Natural killer cell (primary cell): Measurements from ENCODE around the gene MYOM1. TPM values are rescaled to one million over a fixed set of nuclear protein-coding genes. Genes with fewer than 3 reads are reported as not detected.

ENCODE experiments used
- ATAC-seq, 3 donors: fragments of 150-1000 bp in 2 of 3; fragments of 200-7000 bp in 1 of 3; cut with Tn5 transposase; 1 replicate in 1 of 3; 2 replicates in 2 of 3; pipeline ENCODE4 v1.10.0; 2021; ENCODE audit warnings: mild to moderate bottlenecking in 2 of 3, moderate library complexity in 2 of 3
- DNase-seq, 2 donors: peaks; one replicate each; pipeline versions ENCODE4 v3.0.0 to v3.0.0-alpha.2; 2013 to 2021; ENCODE audit warnings: mixed read lengths in 1 of 2
- H3K27ac ChIP-seq: one replicate; pipeline ENCODE4 v1.5.1; 2013; ENCODE audit warnings: mild to moderate bottlenecking, low read length
- H3K27me3 ChIP-seq: one replicate; pipeline ENCODE4 v1.6.1; 2013; ENCODE audit warnings: low read length; ENCODE audit not compliant: control insufficient read depth, insufficient read depth
- H3K36me3 ChIP-seq: one replicate; pipeline ENCODE4 v1.6.1; 2013; ENCODE audit warnings: low read length; ENCODE audit not compliant: control insufficient read depth, insufficient read depth
- H3K4me1 ChIP-seq: one replicate; pipeline ENCODE4 v1.6.1; 2013; ENCODE audit warnings: low read length; ENCODE audit not compliant: control insufficient read depth, insufficient read depth
- H3K4me3 ChIP-seq: one replicate; pipeline ENCODE4 v1.5.1; 2013; ENCODE audit warnings: low read length
- H3K9me3 ChIP-seq: one replicate; pipeline ENCODE4 v1.6.1; 2013; ENCODE audit warnings: low read length; ENCODE audit not compliant: control insufficient read depth, insufficient read depth
- H3K27ac Mint-ChIP-seq, 2 donors: one replicate each; pipeline ENCODE4 v1.8.0; 2022; ENCODE audit warnings: mild to moderate bottlenecking in 2 of 2, mixed read lengths in 2 of 2, moderate library complexity in 1 of 2
- H3K27me3 Mint-ChIP-seq, 2 donors: one replicate each; pipeline ENCODE4 v1.8.0; 2022; ENCODE audit warnings: low read depth in 2 of 2, mixed read lengths in 2 of 2
- H3K36me3 Mint-ChIP-seq: one replicate; pipeline ENCODE4 v1.8.0; 2022; ENCODE audit warnings: mixed read lengths
- H3K4me1 Mint-ChIP-seq, 2 donors: one replicate each; pipeline ENCODE4 v1.8.0; 2022; ENCODE audit warnings: mixed read lengths in 2 of 2
- H3K4me3 Mint-ChIP-seq: one replicate; pipeline ENCODE4 v1.8.0; 2022; ENCODE audit warnings: mild to moderate bottlenecking, moderate library complexity, mixed read lengths
- H3K9me3 Mint-ChIP-seq, 2 donors: one replicate each; pipeline ENCODE4 v1.8.0; 2022; ENCODE audit warnings: mixed read lengths in 2 of 2
- WGBS: methylation state at CpG from one replicate; pipeline ENCODE4 v1.1.7; 2013; ENCODE audit warnings: missing lambda C conversion rate; ENCODE audit not compliant: insufficient coverage; 5-methylcytosine and 5-hydroxymethylcytosine counted together
- intact Hi-C: fragments of 100-400 bp; cut with micrococcal nuclease; formaldehyde crosslinking; loops from one replicate; pipeline ENCODE4 v1.14.2; 2022
- total RNA-seq, 4 donors: library from RNA; stranded (reverse); fragments of 120-200 nt in 1 of 4; gene quantifications; one replicate each; pipeline versions ENCODE4 v1.2.3 to v1.2.4, GENCODE V29; 2013 to 2022
- TF ChIP-seq, protein P1 (sequence below): fragments of 200-600 bp; IDR thresholded peaks from one replicate; pipeline ENCODE4 v1.8.0; 2022; ENCODE audit warnings: antibody characterized with exemption

MYOM1 gene
- total RNA-seq, 3 donors from 2014 or later (not counting 1 experiment from before 2014, with no cell fraction given): 1.7 to 5.8 (median 3.0) TPM

DNA sequence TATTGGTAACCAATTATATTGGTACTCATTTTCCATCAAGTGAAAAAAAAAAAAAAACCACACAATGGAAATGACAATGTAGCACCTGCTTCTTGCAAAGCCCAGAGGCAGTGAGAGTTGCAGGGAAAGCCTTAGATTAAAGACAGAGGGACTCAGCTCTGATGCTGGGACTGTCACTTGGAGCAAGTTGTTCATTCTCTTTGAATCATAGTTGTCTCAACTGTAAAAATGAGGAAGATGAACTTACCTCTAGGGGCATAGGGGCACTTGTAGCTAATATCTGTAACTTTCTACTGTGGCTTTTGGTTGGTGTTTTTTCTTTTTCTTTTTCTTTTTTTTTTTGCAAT lies 125.5 kb downstream of the MYOM1 start:
- no peaks in the 10 kb centered on the region for H3K36me3 Mint-ChIP-seq
- no peak overlapping the region for H3K27ac Mint-ChIP-seq
- H3K36me3 ChIP-seq: no peaks in the 10 kb centered on the region
- no peaks in the 10 kb centered on the region for H3K9me3 ChIP-seq
- TF ChIP-seq, protein P1, sequence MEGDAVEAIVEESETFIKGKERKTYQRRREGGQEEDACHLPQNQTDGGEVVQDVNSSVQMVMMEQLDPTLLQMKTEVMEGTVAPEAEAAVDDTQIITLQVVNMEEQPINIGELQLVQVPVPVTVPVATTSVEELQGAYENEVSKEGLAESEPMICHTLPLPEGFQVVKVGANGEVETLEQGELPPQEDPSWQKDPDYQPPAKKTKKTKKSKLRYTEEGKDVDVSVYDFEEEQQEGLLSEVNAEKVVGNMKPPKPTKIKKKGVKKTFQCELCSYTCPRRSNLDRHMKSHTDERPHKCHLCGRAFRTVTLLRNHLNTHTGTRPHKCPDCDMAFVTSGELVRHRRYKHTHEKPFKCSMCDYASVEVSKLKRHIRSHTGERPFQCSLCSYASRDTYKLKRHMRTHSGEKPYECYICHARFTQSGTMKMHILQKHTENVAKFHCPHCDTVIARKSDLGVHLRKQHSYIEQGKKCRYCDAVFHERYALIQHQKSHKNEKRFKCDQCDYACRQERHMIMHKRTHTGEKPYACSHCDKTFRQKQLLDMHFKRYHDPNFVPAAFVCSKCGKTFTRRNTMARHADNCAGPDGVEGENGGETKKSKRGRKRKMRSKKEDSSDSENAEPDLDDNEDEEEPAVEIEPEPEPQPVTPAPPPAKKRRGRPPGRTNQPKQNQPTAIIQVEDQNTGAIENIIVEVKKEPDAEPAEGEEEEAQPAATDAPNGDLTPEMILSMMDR: no peak
- no peak for ATAC-seq
- H3K4me3 ChIP-seq: no peak overlapping the region
- no peak overlapping the region for H3K4me3 Mint-ChIP-seq
- no peaks in the 10 kb centered on the region for H3K27me3 Mint-ChIP-seq
- intact Hi-C loops: no loop called here
- peaks cover 5% of the 10 kb centered on the region for H3K4me1 ChIP-seq
- H3K9me3 Mint-ChIP-seq: no peaks in the 10 kb centered on the region
- H3K27ac ChIP-seq: no peak overlapping the region
- H3K27me3 ChIP-seq: no peaks in the 10 kb centered on the region
- no peak for DNase-seq
- H3K4me1 Mint-ChIP-seq: peaks cover 7 to 18% of the 10 kb centered on the region in 2 donors

DNA sequence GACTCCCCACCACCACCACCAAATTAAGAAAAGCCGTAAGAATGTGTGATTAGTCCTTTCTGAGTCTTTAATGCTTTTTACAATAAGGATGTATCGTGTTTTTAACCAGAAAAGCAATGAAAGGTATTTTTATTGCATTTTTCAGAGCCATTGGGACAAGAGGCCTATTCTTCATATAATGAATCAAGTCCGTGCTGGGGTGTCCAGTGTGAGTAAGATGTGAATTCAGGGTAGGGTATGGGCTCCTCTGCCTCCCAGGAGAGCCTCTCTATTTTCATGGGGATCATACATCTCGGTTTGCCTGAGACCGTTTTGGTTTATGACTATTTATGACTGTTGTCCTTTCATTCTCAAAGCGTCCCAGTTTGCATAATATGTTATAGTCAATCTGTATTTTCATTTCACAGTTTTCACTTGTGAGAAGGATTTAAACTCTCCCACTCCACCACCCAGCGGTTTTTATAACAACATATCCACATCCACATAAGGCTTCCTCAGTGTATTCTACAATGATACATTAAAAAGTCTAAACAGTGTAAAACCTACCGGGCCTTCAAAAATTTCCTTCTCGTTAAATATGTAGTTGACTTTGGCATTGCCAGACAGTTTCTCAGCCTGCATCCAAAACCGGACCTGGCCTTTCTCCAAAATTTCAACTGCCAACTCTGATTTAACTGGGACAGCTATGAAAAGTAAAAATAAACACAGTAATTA lies 126.0 kb downstream of the MYOM1 start:
- Histone ChIP-seq H3K4me1 (peaks cover 5% of the 10 kb centered on the region), H3K4me3 (no peak overlapping the region), H3K27me3 (no peaks in the 10 kb centered on the region), H3K9me3 (no peaks in the 10 kb centered on the region), H3K27ac (no peak overlapping the region), H3K36me3 (no peaks in the 10 kb centered on the region)
- Mint-ChIP-seq H3K4me3 (no peak overlapping the region), H3K9me3 (no peaks in the 10 kb centered on the region), H3K4me1 (peaks cover 7 to 18% of the 10 kb centered on the region in 2 donors), H3K27ac (no peak overlapping the region), H3K27me3 (no peaks in the 10 kb centered on the region), H3K36me3 (no peaks in the 10 kb centered on the region)
- WGBS: 89% methylated on average over 9 of the region's 10 CpGs
- TF ChIP-seq, protein P1: no peak
- ATAC-seq (no peak), DNase-seq (no peak)
- intact Hi-C loops: no loop called here

DNA sequence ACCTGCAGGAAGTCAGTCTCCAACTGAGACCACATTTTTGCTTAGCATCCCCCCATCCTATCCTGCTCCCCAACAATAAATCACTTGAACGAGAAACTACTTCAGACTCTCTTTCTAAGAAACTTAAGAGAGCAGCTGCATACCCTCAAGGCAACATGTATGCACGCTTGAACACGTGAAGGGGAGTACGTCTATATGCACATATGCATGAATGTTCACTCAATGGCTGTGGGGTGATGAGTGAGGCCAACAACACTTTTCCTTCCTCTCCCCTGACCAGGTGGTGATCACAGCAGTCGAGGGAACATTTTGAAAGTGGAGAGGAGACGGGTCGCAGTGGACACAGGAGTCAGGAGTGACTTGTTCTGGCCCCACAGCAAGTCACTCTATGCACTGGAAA lies 127.0 kb downstream of the MYOM1 start:
- no peak for DNase-seq
- H3K27ac Mint-ChIP-seq: no peak overlapping the region
- Histone ChIP-seq H3K4me1 (peaks cover 5% of the 10 kb centered on the region), H3K36me3 (no peaks in the 10 kb centered on the region), H3K27ac (no peak overlapping the region), H3K9me3 (no peaks in the 10 kb centered on the region), H3K27me3 (no peaks in the 10 kb centered on the region), H3K4me3 (no peak overlapping the region)
- TF ChIP-seq, protein P1: no peak
- intact Hi-C loops: no loop called here
- no peak for ATAC-seq
- peaks cover 7 to 15% of the 10 kb centered on the region in 2 donors for H3K4me1 Mint-ChIP-seq
- H3K9me3 Mint-ChIP-seq: no peaks in the 10 kb centered on the region
- H3K4me3 Mint-ChIP-seq: no peak overlapping the region
- 82% methylated on average over 7 of the region's 7 CpGs for whole genome bisulfite sequencing
- no peaks in the 10 kb centered on the region for H3K27me3 Mint-ChIP-seq
- no peaks in the 10 kb centered on the region for H3K36me3 Mint-ChIP-seq

DNA sequence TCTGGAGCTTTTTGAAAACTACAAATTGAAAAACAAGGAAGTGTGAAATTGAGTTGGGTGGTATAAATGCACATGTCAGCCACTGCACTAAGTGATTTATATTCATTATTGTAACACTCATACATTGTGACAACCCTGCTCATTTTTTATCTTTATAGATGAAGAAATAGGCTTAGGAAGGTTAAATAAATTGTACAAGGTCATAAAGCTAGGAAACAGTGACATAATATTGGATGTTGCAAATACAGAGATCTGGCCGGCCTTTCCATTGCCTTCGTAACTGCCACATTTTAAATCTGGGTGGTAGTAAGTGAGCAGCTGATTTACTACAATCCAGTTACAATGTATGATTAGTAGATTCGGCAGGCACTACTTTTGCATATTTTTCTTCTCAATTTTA lies 130.2 kb downstream of the MYOM1 start:
- Mint-ChIP-seq H3K9me3 (no peaks in the 10 kb centered on the region), H3K36me3 (no peaks in the 10 kb centered on the region), H3K27ac (no peak overlapping the region), H3K27me3 (no peaks in the 10 kb centered on the region), H3K4me1 (peaks cover 0 to 4% of the 10 kb centered on the region in 2 donors), H3K4me3 (no peak overlapping the region)
- Histone ChIP-seq H3K4me3 (no peak overlapping the region), H3K27ac (no peak overlapping the region), H3K4me1 (no peaks in the 10 kb centered on the region), H3K27me3 (no peaks in the 10 kb centered on the region), H3K36me3 (no peaks in the 10 kb centered on the region), H3K9me3 (no peaks in the 10 kb centered on the region)
- DNase-seq: no peak
- TF ChIP-seq, protein P1: no peak
- no peak for ATAC-seq
- intact Hi-C loops: no loop called here
- 91% methylated on average over 2 of the region's 3 CpGs for WGBS
